NCI-H1048 (cell line): Measurements from ENCODE around the gene DGKI.

ENCODE experiments used
- DNase-seq: peaks from one replicate; lab custom pipeline; 2025; lab: John Stamatoyannopoulos, UW

Gene DGKI

GRCh38 chr7:137342828-137343261 is 503.9 kb downstream of the DGKI start:
- no peak for DNase-seq

- DNase-seq: no peak
Observed at GRCh38 chr7:137342265-137342664, 504.5 kb downstream of the DGKI start.

GRCh38 chr7:137337902-137338301 is 508.9 kb downstream of the DGKI start:
- DNase-seq: no peak

- DNase-seq: no peak
Observed at GRCh38 chr7:137335814-137336213, 511.0 kb downstream of the DGKI start.

GRCh38 chr7:137331378-137331777 is 515.4 kb downstream of the DGKI start:
- no peak for DNase-seq
